HCT116 (cell line): ENCODE data around the gene PRM3. TPM values are rescaled to one million over a fixed set of nuclear protein-coding genes. Genes with fewer than 3 reads are reported as not detected.

Source experiments
- ATAC-seq: fragments of 200-7000 bp; cut with Tn5 transposase; 2 replicates; pipeline ENCODE4 v1.9.1; 2020; ENCODE audit warnings: mild to moderate bottlenecking, moderate library complexity
- BruUV-seq: library from RNA; stranded (reverse); fragments of 400-500 nt; replicated peaks from 2 replicates; lab custom pipeline; 2021; lab: Mats Ljungman, UMichigan
- CTCF ChIA-PET: fragments of 300-600 bp; sonication (Branson Sonifier 250); formaldehyde crosslinking; loops from one replicate; lab custom pipeline; 2021; ENCODE audit warnings: antibody characterized with exemption; lab: Charles Lee
- POLR2A ChIA-PET: fragments of 300-600, 350-600 bp; sonication (Branson Sonifier 250); formaldehyde crosslinking; loops from one replicate; lab custom pipeline; 2021; ENCODE audit warnings: antibody characterized with exemption; lab: Charles Lee
- RAD21 ChIA-PET, 2 experiments: fragments of 300-600 bp; sonication (Branson Sonifier 250); formaldehyde crosslinking; loops; one replicate each; lab custom pipeline; 2023; ENCODE audit warnings: low total read pairs in 2 of 2; ENCODE audit not compliant: uncharacterized antibody in 2 of 2, unreplicated experiment in 2 of 2, low non-redundant PET in 1 of 2; lab: Charles Lee
- DNase-seq: peaks from one replicate; pipeline ENCODE4 v3.0.0-alpha.2; 2010; ENCODE audit warnings: low read depth, low spot score
- H2AFZ ChIP-seq: fragments of 200-600 bp; shearing (Covaris generic), sonication (generic); 2 replicates; pipeline ENCODE4 v1.6.1; 2017; ENCODE audit warnings: low read depth, mixed run types, mixed read lengths, antibody characterized with exemption, low read length; ENCODE audit not compliant: poor library complexity, severe bottlenecking
- H3K27ac ChIP-seq: 2 replicates; pipeline ENCODE4 v1.5.1; 2012; ENCODE audit warnings: low read depth, low read length
- H3K27me3 ChIP-seq: fragments of 200-600 bp; sonication (generic); 2 replicates; pipeline ENCODE4 v1.6.1; 2016; ENCODE audit warnings: mixed run types, low read length, mixed read lengths; ENCODE audit not compliant: insufficient read depth
- H3K36me3 ChIP-seq, 2 experiments: fragments of 200-500 bp in 1 of 2; fragments of 200-600 bp in 1 of 2; sonication (Bioruptor generic) in 1 of 2; sonication (generic) in 1 of 2; 2 replicates each; pipeline versions ENCODE4 v1.5.1 to v1.6.1; 2014 to 2016; ENCODE audit warnings: low read length in 2 of 2, inconsistent platforms in 1 of 2, mixed read lengths in 1 of 2, mixed run types in 1 of 2; ENCODE audit not compliant: insufficient read depth in 2 of 2, control insufficient read depth in 1 of 2
- H3K4me1 ChIP-seq, 2 experiments: fragments of 200-600 bp in 1 of 2; sonication (generic) in 1 of 2; 2 replicates each; pipeline versions ENCODE4 v1.5.1 to v1.6.1; 2012 to 2017; ENCODE audit warnings: low read length in 2 of 2, inconsistent platforms in 1 of 2, mild to moderate bottlenecking in 1 of 2, mixed read lengths in 1 of 2, mixed run types in 1 of 2, moderate library complexity in 1 of 2; ENCODE audit not compliant: insufficient read depth in 2 of 2, control insufficient read depth in 1 of 2
- H3K4me2 ChIP-seq: fragments of 200-600 bp; sonication (generic); 2 replicates; pipeline ENCODE4 v1.6.1; 2017; ENCODE audit warnings: mixed run types, low read length, mixed read lengths
- H3K4me3 ChIP-seq, 2 experiments: fragments of 200-600 bp in 1 of 2; sonication (generic) in 1 of 2; replicated peaks in 1 of 2; 2 replicates each; pipeline ENCODE4 v1.5.1; 2011 to 2016; ENCODE audit warnings: low read length in 2 of 2, control low read depth in 1 of 2, low read depth in 1 of 2, mild to moderate bottlenecking in 1 of 2, mixed read lengths in 1 of 2, mixed run types in 1 of 2
- H3K79me2 ChIP-seq: fragments of 200-600 bp; sonication (generic); 2 replicates; pipeline ENCODE4 v1.6.1; 2017; ENCODE audit warnings: mild to moderate bottlenecking, mixed run types, low read length, moderate library complexity, mixed read lengths; ENCODE audit not compliant: insufficient read depth
- H3K9ac ChIP-seq: fragments of 200-600 bp; sonication (generic); 2 replicates; pipeline ENCODE4 v1.6.1; 2016; ENCODE audit warnings: low read length, mixed read lengths
- H3K9me2 ChIP-seq: fragments of 200-600 bp; sonication (generic), shearing (Covaris generic); 2 replicates; pipeline ENCODE4 v1.6.1; 2017; ENCODE audit warnings: mixed run types, mild to moderate bottlenecking, moderate library complexity; ENCODE audit not compliant: insufficient read depth
- H3K9me3 ChIP-seq, 2 experiments: fragments of 200-500 bp in 1 of 2; fragments of 200-600 bp in 1 of 2; sonication (Bioruptor generic) in 1 of 2; sonication (generic) in 1 of 2; 2 replicates each; pipeline ENCODE4 v1.6.1; 2014 to 2017; ENCODE audit warnings: low read length in 2 of 2, mixed read lengths in 2 of 2, inconsistent platforms in 1 of 2, low read depth in 1 of 2, mild to moderate bottlenecking in 1 of 2, mixed run types in 1 of 2, moderate library complexity in 1 of 2; ENCODE audit not compliant: control insufficient read depth in 1 of 2, insufficient read depth in 1 of 2
- H4K20me1 ChIP-seq: fragments of 200-600 bp; sonication (generic), shearing (Covaris generic); 2 replicates; pipeline ENCODE4 v1.6.1; 2017; ENCODE audit warnings: mixed run types, mild to moderate bottlenecking, moderate library complexity; ENCODE audit not compliant: insufficient read depth
- CBX3 ChIP-seq: IDR thresholded peaks from 2 replicates; pipeline ENCODE4 v1.6.1; 2012; ENCODE audit warnings: low read depth
- CTCF ChIP-seq, 3 experiments: fragments of 200-600 bp in 1 of 3; sonication (generic) in 1 of 3; IDR thresholded peaks in 2 of 3; conservative IDR thresholded peaks in 1 of 3; 2 replicates each; pipeline ENCODE4 v1.5.1; 2012 to 2017; ENCODE audit warnings: low read depth in 2 of 3, low read length in 2 of 3, antibody characterized with exemption in 1 of 3, borderline replicate concordance in 1 of 3, control low read depth in 1 of 3, mild to moderate bottlenecking in 1 of 3, mixed read lengths in 1 of 3, mixed run types in 1 of 3, moderate library complexity in 1 of 3; ENCODE audit not compliant: insufficient read depth in 1 of 3
- EZH2 ChIP-seq: fragments of 200-600 bp; sonication (generic); IDR thresholded peaks from 2 replicates; pipeline ENCODE4 v1.6.1; 2017; ENCODE audit warnings: antibody characterized with exemption, mixed run types
- EZH2phosphoT487 ChIP-seq: fragments of 200-600 bp; IDR thresholded peaks from 2 replicates; pipeline ENCODE4 v1.6.1; 2018; ENCODE audit warnings: antibody characterized with exemption, borderline replicate concordance
- FOSL1 ChIP-seq: IDR thresholded peaks from 2 replicates; pipeline ENCODE4 v1.6.1; 2012; ENCODE audit warnings: low read depth
- JUND ChIP-seq: IDR thresholded peaks from 2 replicates; pipeline ENCODE4 v1.6.1; 2012
- RAD21 ChIP-seq: IDR thresholded peaks from 2 replicates; pipeline ENCODE4 v1.6.1; 2012; ENCODE audit warnings: low read depth, mild to moderate bottlenecking
- SIN3A ChIP-seq: IDR thresholded peaks from 2 replicates; pipeline ENCODE4 v1.6.1; 2012; ENCODE audit warnings: low read depth
- SP1 ChIP-seq: IDR thresholded peaks from 2 replicates; pipeline ENCODE4 v1.6.1; 2012; ENCODE audit warnings: low read depth
- SRF ChIP-seq: IDR thresholded peaks from 2 replicates; pipeline ENCODE4 v1.6.1; 2012; ENCODE audit warnings: low read depth
- TCF7L2 ChIP-seq: IDR thresholded peaks from 2 replicates; pipeline ENCODE4 v1.7.0; 2011; ENCODE audit warnings: borderline replicate concordance, inconsistent platforms; ENCODE audit not compliant: insufficient read depth, insufficient read length; ENCODE audit errors: extremely low read depth
- intact Hi-C: fragments of 100-400 bp; cut with micrococcal nuclease; formaldehyde crosslinking; loops from 2 replicates; pipeline ENCODE4 v1.10.0; 2022
- total RNA-seq: library from RNA; stranded (reverse); gene quantifications from one replicate; pipeline ENCODE4 v1.2.1, GENCODE V29; 2021; ENCODE audit not compliant: unreplicated experiment
- TF ChIP-seq, protein P1 (sequence below): IDR thresholded peaks from 2 replicates; pipeline ENCODE4 v1.6.1; 2012

Gene PRM3
- total RNA-seq, 1 experiment from 2014 or later: not detected

DNA sequence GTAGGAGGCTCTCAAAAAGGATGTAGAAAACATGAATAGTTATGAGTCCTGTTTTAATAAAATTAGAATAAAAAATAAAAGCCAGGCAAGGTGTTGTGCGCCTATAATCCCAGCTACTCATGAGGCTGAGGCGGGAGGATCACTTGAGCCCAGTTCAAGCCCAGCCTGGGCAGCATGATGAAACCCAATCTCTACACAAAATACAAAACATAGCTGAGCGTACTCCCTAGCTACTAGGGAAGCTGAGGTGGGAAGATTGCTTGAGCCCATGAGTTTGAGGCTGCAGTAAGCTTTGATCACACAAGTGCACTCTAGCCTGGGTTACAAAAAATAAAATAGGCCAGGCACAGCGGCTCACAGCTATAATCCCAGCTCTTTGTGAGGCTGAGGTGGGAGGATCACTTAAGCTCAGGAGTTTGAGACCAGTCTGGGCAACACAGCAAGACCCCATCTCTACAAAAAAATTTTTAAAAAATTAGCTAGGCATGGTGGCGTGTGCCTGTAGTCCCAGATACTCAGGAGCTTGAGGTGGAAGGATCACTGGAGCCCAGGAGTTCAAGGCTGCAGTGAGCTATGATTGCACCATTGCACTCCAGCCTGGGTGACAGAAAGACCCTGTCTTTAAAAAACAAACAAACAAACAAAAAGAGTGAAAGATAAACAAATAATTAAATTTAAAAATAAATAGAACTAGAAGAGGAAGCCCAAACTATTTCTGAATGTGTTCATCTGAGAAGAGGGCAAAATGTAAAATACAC, 24.9 kb upstream of the PRM3 start:
- ATAC-seq: no peak
- no peak overlapping the region for H3K9ac ChIP-seq
- H2AFZ ChIP-seq: no peak overlapping the region
- intact Hi-C loops: no loop called here
- ChIA-PET RAD21 (no interaction called here), CTCF (interaction anchor here (0.8 kb wide), 1 partner anchor 327 kb away, joined by 3 read pairs; no protein-coding TSS in a partner anchor)
- H3K36me3 ChIP-seq: no peaks in the 10 kb centered on the region
- no peak overlapping the region for H3K4me3 ChIP-seq
- H3K79me2 ChIP-seq: no peaks in the 10 kb centered on the region
- DNase-seq: no peak
- no peaks in the 10 kb centered on the region for H3K27me3 ChIP-seq
- TF ChIP-seq TCF7L2 (no peak), SP1 (no peak), SRF (no peak), SIN3A (no peak), EZH2 (no peak), CTCF (IDR thresholded peaks at IDR 0.05 in 2 of 3, conservative IDR thresholded peaks at IDR 0.05 in 1 of 3; ENCODE audit: borderline replicate concordance in 1 of 3, insufficient read depth in 1 of 3, low read depth in 2 of 3, low read length in 2 of 3) (no peak), JUND (no peak), CBX3 (no peak), RAD21 (no peak), EZH2phosphoT487 (no peak), FOSL1 (no peak)
- TF ChIP-seq, protein P1, sequence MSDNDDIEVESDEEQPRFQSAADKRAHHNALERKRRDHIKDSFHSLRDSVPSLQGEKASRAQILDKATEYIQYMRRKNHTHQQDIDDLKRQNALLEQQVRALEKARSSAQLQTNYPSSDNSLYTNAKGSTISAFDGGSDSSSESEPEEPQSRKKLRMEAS: no peak
- TF ChIP-seq, all 23 proteins: peak for 0
- Histone ChIP-seq H4K20me1 (no peaks in the 10 kb centered on the region), H3K9me3 (no peaks in the 10 kb centered on the region), H3K4me2 (no peak overlapping the region), H3K27ac (no peak overlapping the region), H3K4me1 (no peaks in the 10 kb centered on the region), H3K9me2 (no peaks in the 10 kb centered on the region)
- no TSS peak for BruUV-seq
- POLR2A ChIA-PET: no interaction called here
